Tibial artery (tissue), 4 donors: ENCODE data around the gene VAV3.

ENCODE experiments used
- DNase-seq, 2 donors: peaks; one replicate each; pipeline ENCODE4 v3.0.0-alpha.2; 2019
- H3K27ac ChIP-seq, 2 donors: fragments of 200-600 bp; sonication (generic) in 1 of 2; 1 replicate in 1 of 2; 2 replicates in 1 of 2; pipeline ENCODE4 v1.5.1; 2018 to 2019; ENCODE audit warnings: mild to moderate bottlenecking in 1 of 2
- H3K27me3 ChIP-seq, 2 donors: fragments of 200-600 bp; sonication (generic) in 1 of 2; one replicate each; pipeline versions ENCODE4 v1.5.1 to v1.6.0; 2016 to 2019
- H3K36me3 ChIP-seq, 3 donors: fragments of 200-600 bp; sonication (generic) in 2 of 3; one replicate each; pipeline ENCODE4 v1.5.1; 2016 to 2019; ENCODE audit warnings: mild to moderate bottlenecking in 2 of 3
- H3K4me1 ChIP-seq, 4 donors: fragments of 200-600 bp; sonication (generic) in 2 of 4; 1 replicate in 3 of 4; 2 replicates in 1 of 4; pipeline ENCODE4 v1.5.1; 2016 to 2019
- H3K4me3 ChIP-seq, 2 donors: fragments of 200-600 bp; sonication (generic) in 1 of 2; 1 replicate in 1 of 2; 2 replicates in 1 of 2; pipeline ENCODE4 v1.5.1; 2018 to 2019; ENCODE audit warnings: mild to moderate bottlenecking in 2 of 2
- H3K9me3 ChIP-seq, 3 donors: fragments of 200-600 bp; sonication (generic) in 1 of 3; one replicate each; pipeline ENCODE4 v1.5.1; 2016 to 2019
- CTCF ChIP-seq, 2 experiments: fragments of 200-600 bp in 1 of 2; fragments of 450-650 bp in 1 of 2; IDR thresholded peaks; one replicate each; pipeline ENCODE4 v1.5.1; 2017 to 2019; ENCODE audit warnings: antibody characterized with exemption in 2 of 2, mild to moderate bottlenecking in 1 of 2, moderate library complexity in 1 of 2
- intact Hi-C: fragments of 100-400 bp; cut with DNase I; formaldehyde crosslinking; loops from one replicate; pipeline ENCODE4 v1.15.0; 2023; ENCODE audit warnings: low total_unique reads

The VAV3 gene

GRCh38 chr1:107604825-107605224 is 360.2 kb downstream of the VAV3 start:
- Histone ChIP-seq H3K4me1 (no peaks in the 10 kb centered on the region), H3K36me3 (no peaks in the 10 kb centered on the region), H3K9me3 (no peaks in the 10 kb centered on the region), H3K27me3 (no peaks in the 10 kb centered on the region), H3K4me3 (no peak overlapping the region), H3K27ac (no peak overlapping the region)
- TF ChIP-seq CTCF (IDR thresholded peaks at IDR 0.05) = no peak
- no peak for DNase-seq
- intact Hi-C loops = no loop called here

- intact Hi-C loops = no loop called here
Measured at GRCh38 chr1:107600607-107601160, 364.3 kb downstream of the VAV3 start.

GRCh38 chr1:107599220-107599619 is 365.8 kb downstream of the VAV3 start:
- Histone ChIP-seq H3K27ac (no peak overlapping the region), H3K27me3 (no peaks in the 10 kb centered on the region), H3K4me3 (no peak overlapping the region), H3K36me3 (no peaks in the 10 kb centered on the region), H3K4me1 (no peaks in the 10 kb centered on the region), H3K9me3 (no peaks in the 10 kb centered on the region)
- no peak for DNase-seq
- TF ChIP-seq CTCF (IDR thresholded peaks at IDR 0.05) = no peak
- intact Hi-C loops = no loop called here

More at GRCh38 chr1:107600607-107601160, 364.3 kb downstream of the VAV3 start:
- no peaks in the 10 kb centered on the region for H3K27me3 ChIP-seq
- DNase-seq = no peak
- H3K4me1 ChIP-seq = no peaks in the 10 kb centered on the region
- H3K9me3 ChIP-seq = no peaks in the 10 kb centered on the region
- no peak overlapping the region for H3K4me3 ChIP-seq
- no peak for TF ChIP-seq CTCF (IDR thresholded peaks at IDR 0.05)
- H3K36me3 ChIP-seq = no peaks in the 10 kb centered on the region
- H3K27ac ChIP-seq = no peak overlapping the region

GRCh38 chr1:107597290-107597689 is 367.7 kb downstream of the VAV3 start:
- no peak overlapping the region for H3K27ac ChIP-seq
- no peak for TF ChIP-seq CTCF (IDR thresholded peaks at IDR 0.05)
- no peak for DNase-seq
- no peak overlapping the region for H3K4me3 ChIP-seq
- H3K9me3 ChIP-seq = no peaks in the 10 kb centered on the region
- H3K36me3 ChIP-seq = no peaks in the 10 kb centered on the region
- intact Hi-C loops = no loop called here
- no peaks in the 10 kb centered on the region for H3K4me1 ChIP-seq
- no peaks in the 10 kb centered on the region for H3K27me3 ChIP-seq

- no peak for DNase-seq
- Histone ChIP-seq H3K9me3 (no peaks in the 10 kb centered on the region), H3K4me1 (no peaks in the 10 kb centered on the region), H3K27me3 (no peaks in the 10 kb centered on the region), H3K36me3 (no peaks in the 10 kb centered on the region), H3K4me3 (no peak overlapping the region), H3K27ac (no peak overlapping the region)
- TF ChIP-seq CTCF (IDR thresholded peaks at IDR 0.05) = no peak
- intact Hi-C loops = no loop called here
Measured at GRCh38 chr1:107594536-107594935, 370.4 kb downstream of the VAV3 start.
